ENCODE measurements around the gene BICDL1. TPM values are rescaled to one million over a fixed set of nuclear protein-coding genes. Genes with fewer than 3 reads are reported as not detected.

The BICDL1 gene
- total RNA-seq, 4 donors from 2014 or later = 9.1 to 17.3 (median 12.0) TPM

DNA sequence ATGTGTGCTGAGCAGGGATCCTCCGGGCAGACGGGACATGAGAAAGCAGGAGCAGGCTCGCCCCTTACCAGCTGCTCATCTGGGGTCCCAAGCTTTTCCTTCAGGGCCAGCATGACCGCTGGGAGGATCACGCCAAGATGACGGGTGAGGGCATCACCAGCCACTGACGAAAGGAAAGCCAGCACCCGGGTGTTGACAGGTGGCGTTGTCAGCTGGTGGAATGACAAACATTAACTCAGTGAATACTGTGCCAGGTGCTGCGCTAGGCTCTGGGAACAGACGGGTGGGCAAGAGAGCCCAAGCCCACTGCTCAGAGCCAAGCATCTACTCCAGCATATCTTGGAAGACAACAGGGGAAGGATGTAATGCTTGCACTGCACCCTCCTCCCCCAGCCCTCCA lies 148.8 kb downstream of the BICDL1 start:
- Histone ChIP-seq H3K4me3 (no peak overlapping the region), H3K27ac (no peak overlapping the region), H3K9me3 (no peaks in the 10 kb centered on the region), H3K4me1 (no peaks in the 10 kb centered on the region), H3K36me3 (peaks cover 0 to 100% (median 0%) of the 10 kb centered on the region in 3 donors), H3K27me3 (no peaks in the 10 kb centered on the region)
- DNase-seq = no peak
- no peak for TF ChIP-seq POLR2A (IDR thresholded peaks at IDR 0.05)
- TF ChIP-seq, protein P1, sequence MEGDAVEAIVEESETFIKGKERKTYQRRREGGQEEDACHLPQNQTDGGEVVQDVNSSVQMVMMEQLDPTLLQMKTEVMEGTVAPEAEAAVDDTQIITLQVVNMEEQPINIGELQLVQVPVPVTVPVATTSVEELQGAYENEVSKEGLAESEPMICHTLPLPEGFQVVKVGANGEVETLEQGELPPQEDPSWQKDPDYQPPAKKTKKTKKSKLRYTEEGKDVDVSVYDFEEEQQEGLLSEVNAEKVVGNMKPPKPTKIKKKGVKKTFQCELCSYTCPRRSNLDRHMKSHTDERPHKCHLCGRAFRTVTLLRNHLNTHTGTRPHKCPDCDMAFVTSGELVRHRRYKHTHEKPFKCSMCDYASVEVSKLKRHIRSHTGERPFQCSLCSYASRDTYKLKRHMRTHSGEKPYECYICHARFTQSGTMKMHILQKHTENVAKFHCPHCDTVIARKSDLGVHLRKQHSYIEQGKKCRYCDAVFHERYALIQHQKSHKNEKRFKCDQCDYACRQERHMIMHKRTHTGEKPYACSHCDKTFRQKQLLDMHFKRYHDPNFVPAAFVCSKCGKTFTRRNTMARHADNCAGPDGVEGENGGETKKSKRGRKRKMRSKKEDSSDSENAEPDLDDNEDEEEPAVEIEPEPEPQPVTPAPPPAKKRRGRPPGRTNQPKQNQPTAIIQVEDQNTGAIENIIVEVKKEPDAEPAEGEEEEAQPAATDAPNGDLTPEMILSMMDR (IDR thresholded peaks at IDR 0.05) = no peak

DNA sequence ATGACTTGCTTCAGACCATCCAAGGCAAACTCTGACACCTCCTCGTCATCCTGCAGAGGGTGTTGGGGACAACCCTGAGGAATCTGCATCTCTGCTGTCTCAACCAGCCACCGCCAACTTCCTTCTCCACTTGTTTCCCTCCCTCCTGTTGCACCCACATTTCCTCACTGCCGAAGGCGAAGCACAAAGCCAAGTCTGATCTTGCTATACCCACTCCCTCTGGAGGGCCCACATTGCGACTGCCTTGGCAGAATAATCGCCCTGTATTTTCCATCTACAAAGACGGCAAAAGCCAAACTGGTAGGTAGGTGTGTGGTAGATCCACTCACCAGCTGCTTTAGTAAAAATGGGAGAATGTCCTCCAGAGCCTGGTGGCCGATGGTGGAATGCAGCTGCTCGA lies 149.3 kb downstream of the BICDL1 start:
- no peak for DNase-seq
- no peak overlapping the region for H3K27ac ChIP-seq
- no peak overlapping the region for H3K4me3 ChIP-seq
- no peaks in the 10 kb centered on the region for H3K27me3 ChIP-seq
- H3K36me3 ChIP-seq = peaks cover 0 to 100% (median 0%) of the 10 kb centered on the region in 3 donors
- H3K4me1 ChIP-seq = no peaks in the 10 kb centered on the region
- no peak for TF ChIP-seq POLR2A (IDR thresholded peaks at IDR 0.05)
- TF ChIP-seq, protein P1 (IDR thresholded peaks at IDR 0.05) = no peak
- no peaks in the 10 kb centered on the region for H3K9me3 ChIP-seq

DNA sequence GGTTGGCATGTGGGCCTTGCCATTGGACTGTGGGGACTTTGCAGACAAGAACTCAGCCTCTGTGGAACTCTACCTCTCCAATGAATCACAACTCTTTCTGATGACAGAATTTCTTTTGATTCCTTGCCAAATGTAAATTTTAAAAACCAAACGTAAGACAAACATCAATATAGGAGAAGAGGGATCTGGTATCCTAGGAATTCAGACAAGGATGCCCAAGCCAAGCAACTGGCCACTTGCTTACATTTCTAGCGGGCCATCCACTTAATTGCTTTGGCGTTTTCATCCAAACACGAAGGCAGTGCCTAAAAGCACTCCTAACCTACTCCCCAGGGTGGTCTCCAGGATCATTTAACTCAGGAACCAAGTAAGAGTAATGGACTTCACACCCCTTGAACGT lies 150.9 kb downstream of the BICDL1 start:
- no peaks in the 10 kb centered on the region for H3K27me3 ChIP-seq
- no peak overlapping the region for H3K27ac ChIP-seq
- H3K9me3 ChIP-seq = no peaks in the 10 kb centered on the region
- DNase-seq = no peak
- H3K4me1 ChIP-seq = no peaks in the 10 kb centered on the region
- H3K36me3 ChIP-seq = peaks cover 0 to 100% (median 0%) of the 10 kb centered on the region in 3 donors
- H3K4me3 ChIP-seq = no peak overlapping the region
- TF ChIP-seq, protein P1 (IDR thresholded peaks at IDR 0.05) = no peak
- TF ChIP-seq POLR2A (IDR thresholded peaks at IDR 0.05) = no peak

DNA sequence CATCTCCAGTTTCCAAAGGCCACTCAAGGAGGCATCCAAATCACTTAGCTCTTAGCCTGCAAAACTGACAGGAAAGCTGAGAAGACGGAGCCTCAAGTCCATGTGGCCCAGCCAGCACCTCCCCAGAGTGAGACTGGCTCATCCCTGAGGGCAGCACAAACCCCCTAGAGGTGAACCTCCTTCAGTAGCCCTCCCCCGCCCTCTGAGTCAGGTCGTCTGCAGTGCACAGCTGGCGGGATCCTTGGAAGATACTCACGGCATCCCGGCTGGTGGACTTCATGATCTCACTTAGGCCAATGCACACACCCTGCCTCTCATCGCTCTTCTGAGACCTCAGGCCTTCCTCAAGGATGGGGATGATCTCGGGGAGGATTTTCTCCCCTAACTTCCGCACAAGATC lies 151.6 kb downstream of the BICDL1 start:
- peak in 1 of 3 donors; percentile 34 for DNase-seq

DNA sequence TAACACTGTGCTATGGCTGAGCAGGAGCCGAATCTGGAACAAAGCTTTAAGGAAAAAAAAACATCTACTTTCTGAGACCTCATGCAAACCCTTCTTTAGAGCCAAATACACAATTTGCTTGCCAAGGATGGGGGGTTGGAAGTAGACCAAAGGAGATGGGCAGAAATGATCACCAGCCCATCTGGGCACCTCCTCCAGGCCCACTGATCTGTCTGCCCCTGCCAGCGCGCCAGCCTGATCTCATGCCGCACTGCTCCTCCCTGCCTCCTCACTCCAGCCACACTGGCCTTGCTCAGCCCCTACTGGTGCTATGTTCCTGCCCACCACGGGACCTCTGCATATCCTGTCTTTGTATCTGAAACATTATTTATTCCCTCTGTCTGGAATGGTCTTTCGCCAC lies 152.3 kb downstream of the BICDL1 start:
- no peaks in the 10 kb centered on the region for H3K9me3 ChIP-seq
- no peaks in the 10 kb centered on the region for H3K27me3 ChIP-seq
- DNase-seq = no peak
- H3K36me3 ChIP-seq = peaks cover 0 to 100% (median 0%) of the 10 kb centered on the region in 3 donors
- H3K4me1 ChIP-seq = no peaks in the 10 kb centered on the region
- no peak overlapping the region for H3K27ac ChIP-seq
- TF ChIP-seq POLR2A (IDR thresholded peaks at IDR 0.05) = no peak
- TF ChIP-seq, protein P1 (IDR thresholded peaks at IDR 0.05) = no peak
- no peak overlapping the region for H3K4me3 ChIP-seq

More for the DNA sequence above, 151.6 kb downstream of the BICDL1 start:
- Histone ChIP-seq H3K36me3 (peaks cover 0 to 100% (median 0%) of the 10 kb centered on the region in 3 donors), H3K27me3 (no peaks in the 10 kb centered on the region), H3K4me1 (no peaks in the 10 kb centered on the region), H3K4me3 (no peak overlapping the region), H3K9me3 (no peaks in the 10 kb centered on the region), H3K27ac (no peak overlapping the region)
- no peak for TF ChIP-seq POLR2A (IDR thresholded peaks at IDR 0.05)
- TF ChIP-seq, protein P1 (IDR thresholded peaks at IDR 0.05) = no peak
